Natural killer cell (primary cell): ENCODE results near the gene FAM120C. TPM values are rescaled to one million over a fixed set of nuclear protein-coding genes. Genes with fewer than 3 reads are reported as not detected.
A peak's percentile ranks its signal among the peaks of the same experiment; 100 is the strongest.

Experiments used
- ATAC-seq, 3 donors: fragments of 150-1000 bp in 2 of 3; fragments of 200-7000 bp in 1 of 3; cut with Tn5 transposase; 1 replicate in 1 of 3; 2 replicates in 2 of 3; pipeline ENCODE4 v1.10.0; 2021; ENCODE audit warnings: mild to moderate bottlenecking in 2 of 3, moderate library complexity in 2 of 3
- DNase-seq, 2 donors: peaks; one replicate each; pipeline versions ENCODE4 v3.0.0 to v3.0.0-alpha.2; 2013 to 2021; ENCODE audit warnings: mixed read lengths in 1 of 2
- H3K27ac ChIP-seq: one replicate; pipeline ENCODE4 v1.5.1; 2013; ENCODE audit warnings: mild to moderate bottlenecking, low read length
- H3K27me3 ChIP-seq: one replicate; pipeline ENCODE4 v1.6.1; 2013; ENCODE audit warnings: low read length; ENCODE audit not compliant: control insufficient read depth, insufficient read depth
- H3K36me3 ChIP-seq: one replicate; pipeline ENCODE4 v1.6.1; 2013; ENCODE audit warnings: low read length; ENCODE audit not compliant: control insufficient read depth, insufficient read depth
- H3K4me1 ChIP-seq: one replicate; pipeline ENCODE4 v1.6.1; 2013; ENCODE audit warnings: low read length; ENCODE audit not compliant: control insufficient read depth, insufficient read depth
- H3K4me3 ChIP-seq: one replicate; pipeline ENCODE4 v1.5.1; 2013; ENCODE audit warnings: low read length
- H3K9me3 ChIP-seq: one replicate; pipeline ENCODE4 v1.6.1; 2013; ENCODE audit warnings: low read length; ENCODE audit not compliant: control insufficient read depth, insufficient read depth
- H3K27ac Mint-ChIP-seq, 2 donors: one replicate each; pipeline ENCODE4 v1.8.0; 2022; ENCODE audit warnings: mild to moderate bottlenecking in 2 of 2, mixed read lengths in 2 of 2, moderate library complexity in 1 of 2
- H3K27me3 Mint-ChIP-seq, 2 donors: one replicate each; pipeline ENCODE4 v1.8.0; 2022; ENCODE audit warnings: low read depth in 2 of 2, mixed read lengths in 2 of 2
- H3K36me3 Mint-ChIP-seq: one replicate; pipeline ENCODE4 v1.8.0; 2022; ENCODE audit warnings: mixed read lengths
- H3K4me1 Mint-ChIP-seq, 2 donors: one replicate each; pipeline ENCODE4 v1.8.0; 2022; ENCODE audit warnings: mixed read lengths in 2 of 2
- H3K4me3 Mint-ChIP-seq: one replicate; pipeline ENCODE4 v1.8.0; 2022; ENCODE audit warnings: mild to moderate bottlenecking, moderate library complexity, mixed read lengths
- H3K9me3 Mint-ChIP-seq, 2 donors: one replicate each; pipeline ENCODE4 v1.8.0; 2022; ENCODE audit warnings: mixed read lengths in 2 of 2
- WGBS: methylation state at CpG from one replicate; pipeline ENCODE4 v1.1.7; 2013; ENCODE audit warnings: missing lambda C conversion rate; ENCODE audit not compliant: insufficient coverage; 5-methylcytosine and 5-hydroxymethylcytosine counted together
- intact Hi-C: fragments of 100-400 bp; cut with micrococcal nuclease; formaldehyde crosslinking; loops from one replicate; pipeline ENCODE4 v1.14.2; 2022
- total RNA-seq, 4 donors: library from RNA; stranded (reverse); fragments of 120-200 nt in 1 of 4; gene quantifications; one replicate each; pipeline versions ENCODE4 v1.2.3 to v1.2.4, GENCODE V29; 2013 to 2022
- TF ChIP-seq, protein P1 (sequence below): fragments of 200-600 bp; IDR thresholded peaks from one replicate; pipeline ENCODE4 v1.8.0; 2022; ENCODE audit warnings: antibody characterized with exemption

FAM120C gene
- total RNA-seq, 3 donors from 2014 or later (not counting 1 experiment from before 2014, with no cell fraction given): 9.5 to 15.4 (median 11.8) TPM

DNA sequence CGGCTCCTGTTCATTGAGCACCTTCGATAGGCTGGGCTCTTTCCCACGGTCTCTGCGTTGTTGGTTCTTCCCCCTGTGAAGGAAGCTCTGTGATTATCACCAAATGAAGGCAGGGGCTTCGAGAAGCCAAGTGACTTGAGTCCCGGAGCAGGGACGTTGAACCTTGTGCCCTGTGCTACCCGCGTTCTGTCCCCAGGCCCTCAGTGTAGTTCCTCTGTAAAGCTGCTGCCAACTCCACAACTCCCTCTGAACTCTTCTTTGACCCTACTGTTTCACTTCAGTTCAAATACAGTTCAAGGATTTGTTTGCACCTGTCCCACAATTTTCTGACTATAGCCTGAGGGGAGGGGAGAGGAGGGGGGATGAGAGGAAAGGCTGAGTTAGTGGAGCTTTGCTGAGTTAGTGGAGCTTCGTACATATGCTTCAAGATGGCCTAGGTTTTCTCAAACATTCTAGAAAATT lies 138.1 kb downstream of the FAM120C start:
- peaks cover 8 to 13% of the 10 kb centered on the region in 2 donors for H3K4me1 Mint-ChIP-seq
- H3K27me3 Mint-ChIP-seq: no peaks in the 10 kb centered on the region
- peak overlapping the region; percentile 95 for H3K4me3 Mint-ChIP-seq
- H3K36me3 Mint-ChIP-seq: no peaks in the 10 kb centered on the region
- H3K36me3 ChIP-seq: peaks cover 11% of the 10 kb centered on the region
- TF ChIP-seq, protein P1, sequence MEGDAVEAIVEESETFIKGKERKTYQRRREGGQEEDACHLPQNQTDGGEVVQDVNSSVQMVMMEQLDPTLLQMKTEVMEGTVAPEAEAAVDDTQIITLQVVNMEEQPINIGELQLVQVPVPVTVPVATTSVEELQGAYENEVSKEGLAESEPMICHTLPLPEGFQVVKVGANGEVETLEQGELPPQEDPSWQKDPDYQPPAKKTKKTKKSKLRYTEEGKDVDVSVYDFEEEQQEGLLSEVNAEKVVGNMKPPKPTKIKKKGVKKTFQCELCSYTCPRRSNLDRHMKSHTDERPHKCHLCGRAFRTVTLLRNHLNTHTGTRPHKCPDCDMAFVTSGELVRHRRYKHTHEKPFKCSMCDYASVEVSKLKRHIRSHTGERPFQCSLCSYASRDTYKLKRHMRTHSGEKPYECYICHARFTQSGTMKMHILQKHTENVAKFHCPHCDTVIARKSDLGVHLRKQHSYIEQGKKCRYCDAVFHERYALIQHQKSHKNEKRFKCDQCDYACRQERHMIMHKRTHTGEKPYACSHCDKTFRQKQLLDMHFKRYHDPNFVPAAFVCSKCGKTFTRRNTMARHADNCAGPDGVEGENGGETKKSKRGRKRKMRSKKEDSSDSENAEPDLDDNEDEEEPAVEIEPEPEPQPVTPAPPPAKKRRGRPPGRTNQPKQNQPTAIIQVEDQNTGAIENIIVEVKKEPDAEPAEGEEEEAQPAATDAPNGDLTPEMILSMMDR: no peak
- no peaks in the 10 kb centered on the region for H3K9me3 Mint-ChIP-seq
- H3K4me1 ChIP-seq: peaks cover 18% of the 10 kb centered on the region
- no peak for DNase-seq
- H3K4me3 ChIP-seq: peak overlapping the region; percentile 83
- WGBS: 2% methylated on average over 9 of the region's 10 CpGs
- no peaks in the 10 kb centered on the region for H3K27me3 ChIP-seq
- H3K9me3 ChIP-seq: no peaks in the 10 kb centered on the region
- intact Hi-C loops: loop anchor here (2.0 to 10.0 kb wide), 3 partner anchors 360 to 592 kb away; partner anchors contain the start of gene TSR2
- peak overlapping the region; percentile 92 for H3K27ac ChIP-seq
- peak overlapping the region; percentile 91 to 94 for H3K27ac Mint-ChIP-seq
- peak in 1 of 3 donors; percentile 0 for ATAC-seq

DNA sequence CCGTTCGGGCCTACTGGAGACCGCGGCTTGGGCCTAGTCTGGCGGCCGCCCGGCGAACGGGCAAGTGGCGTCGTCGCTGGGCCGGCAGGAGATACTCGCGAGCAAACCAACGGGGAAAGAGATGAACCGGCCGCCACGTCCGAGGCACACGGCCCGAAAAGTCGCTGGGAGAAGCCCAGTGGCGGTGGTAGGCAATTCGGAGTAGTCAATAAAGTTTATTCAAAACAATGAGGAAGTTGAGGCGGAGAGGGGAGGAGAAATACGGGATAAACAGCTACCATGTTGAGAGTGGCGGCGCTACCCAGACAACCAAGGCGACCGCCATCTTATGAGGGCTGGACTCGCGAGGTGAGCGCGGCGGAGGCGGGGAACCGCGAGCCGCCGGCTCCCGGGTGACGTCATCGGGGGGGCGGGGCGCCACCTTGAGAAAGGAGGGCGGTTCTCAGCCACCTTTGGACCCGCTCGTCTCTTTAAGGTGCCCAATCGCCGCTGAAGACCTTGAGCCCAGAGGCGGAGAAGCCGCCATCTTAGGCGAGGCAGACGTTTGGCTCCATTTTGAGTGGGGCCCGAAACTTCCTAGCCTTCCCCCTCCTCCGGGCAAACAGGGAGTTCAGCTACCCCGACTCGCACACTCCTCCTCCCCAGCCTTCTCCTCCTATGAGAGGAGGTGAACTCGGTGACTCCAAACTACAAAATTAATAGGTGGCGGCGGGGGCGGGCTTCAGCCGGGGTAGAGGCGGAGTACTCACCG lies 138.8 kb downstream of the FAM120C start, which contains the start of gene PHF8:
Gene PHF8, minus strand, starts transcription at position 348 of the 751 bp plus-strand sequence. CDS start 1,745 bp downstream, outside the sequence.
- Mint-ChIP-seq H3K27me3 (no peaks in the 10 kb centered on the region), H3K36me3 (no peaks in the 10 kb centered on the region), H3K4me3 (peak within 1 kb of the TSS; percentile 95), H3K4me1 (peaks cover 8 to 13% of the 10 kb centered on the region in 2 donors), H3K27ac (peak within 1 kb of the TSS; percentile 91 to 94), H3K9me3 (no peaks in the 10 kb centered on the region)
- TF ChIP-seq, protein P1: no peak
- Histone ChIP-seq H3K4me3 (peak within 1 kb of the TSS; percentile 83), H3K36me3 (peaks cover 13% of the 10 kb centered on the region), H3K27ac (peak within 1 kb of the TSS; percentile 92), H3K27me3 (no peaks in the 10 kb centered on the region), H3K4me1 (peaks cover 18% of the 10 kb centered on the region), H3K9me3 (no peaks in the 10 kb centered on the region)
- DNase-seq: peak; percentile 93 to 95
- intact Hi-C loops: loop anchor here (2.0 to 10.0 kb wide), 3 partner anchors 360 to 593 kb away; partner anchors contain the start of gene TSR2
- 0% methylated on average over 46 of the region's 66 CpGs for WGBS
- ATAC-seq: peak; percentile 81 to 94 (median 84)

GRCh38 chrX:54043541-54044125 lies 139.4 kb downstream of the FAM120C start:
- no peaks in the 10 kb centered on the region for H3K27me3 ChIP-seq
- H3K27ac ChIP-seq: peak overlapping the region; percentile 92
- Mint-ChIP-seq H3K9me3 (no peaks in the 10 kb centered on the region), H3K36me3 (no peaks in the 10 kb centered on the region), H3K4me1 (peaks cover 8 to 13% of the 10 kb centered on the region in 2 donors), H3K27me3 (no peaks in the 10 kb centered on the region), H3K4me3 (peak overlapping the region; percentile 95), H3K27ac (peak overlapping the region; percentile 91 to 94)
- whole genome bisulfite sequencing: under 1% methylated on average over 43 of the region's 43 CpGs
- peaks cover 18% of the 10 kb centered on the region for H3K4me1 ChIP-seq
- DNase-seq (peak in 1 of 2 donors; percentile 65), ATAC-seq (peak; percentile 7 to 14 (median 7))
- intact Hi-C loops: loop anchor here (2.0 to 10.0 kb wide), 3 partner anchors 359 to 594 kb away; partner anchors contain the start of gene TSR2
- peak overlapping the region; percentile 83 for H3K4me3 ChIP-seq
- H3K36me3 ChIP-seq: peaks cover 13% of the 10 kb centered on the region
- TF ChIP-seq, protein P1: no peak
- no peaks in the 10 kb centered on the region for H3K9me3 ChIP-seq
